Measurements from ENCODE around the gene TMEM45B.
A peak's percentile ranks its signal among the peaks of the same experiment; 100 is the strongest.
"Not testable (repeated sequence)": the region's sequence is repeated elsewhere in the genome, so short reads cannot be mapped to it uniquely, and the experiment has no call there.

Gene TMEM45B

GRCh38 chr11:129815596-129816461 is at the start of gene TMEM45B:
TSS of gene TMEM45B (plus strand) at chr11:129815848. CDS start at chr11:129852483, 36,635 bp downstream.
- DNase-seq, result no peak

GRCh38 chr11:129766898-129767604 is 48.6 kb upstream of the TMEM45B start:
- peak; percentile 12 for DNase-seq

- DNase-seq, result no peak
These were observed 47.8 kb upstream of the TMEM45B start for GRCh38 chr11:129767827-129768226.

- no peak for DNase-seq
These were observed 47.3 kb upstream of the TMEM45B start for GRCh38 chr11:129768356-129768755.

GRCh38 chr11:129769059-129769458 is 46.6 kb upstream of the TMEM45B start:
- DNase-seq, result no peak

GRCh38 chr11:129770993-129771392 is 44.7 kb upstream of the TMEM45B start:
- DNase-seq, result no peak

GRCh38 chr11:129771456-129771855 is 44.2 kb upstream of the TMEM45B start:
- DNase-seq, result not testable (repeated sequence)

- no peak for DNase-seq
These were observed 36.8 kb upstream of the TMEM45B start for GRCh38 chr11:129778877-129779276.

GRCh38 chr11:129779342-129779741 is 36.3 kb upstream of the TMEM45B start:
- DNase-seq, result no peak

- no peak for DNase-seq
These were observed 30.1 kb upstream of the TMEM45B start for GRCh38 chr11:129785383-129786111.

- DNase-seq, result not testable (repeated sequence)
These were observed 29.6 kb upstream of the TMEM45B start for GRCh38 chr11:129786112-129786416.

GRCh38 chr11:129787532-129788155 is 28.0 kb upstream of the TMEM45B start:
- no peak for DNase-seq

GRCh38 chr11:129788278-129788677 is 27.4 kb upstream of the TMEM45B start:
- DNase-seq, result no peak

GRCh38 chr11:129790106-129790505 is 25.5 kb upstream of the TMEM45B start:
- DNase-seq, result no peak

- DNase-seq, result no peak
These were observed 24.1 kb upstream of the TMEM45B start for GRCh38 chr11:129791515-129791914.

- no peak for DNase-seq
These were observed 23.0 kb upstream of the TMEM45B start for GRCh38 chr11:129792663-129793062.

- no peak for DNase-seq
These were observed 20.6 kb upstream of the TMEM45B start for GRCh38 chr11:129795089-129795488.

- DNase-seq, result no peak
These were observed 17.4 kb upstream of the TMEM45B start for GRCh38 chr11:129798212-129798611.

- not testable (repeated sequence) for DNase-seq
These were observed 15.5 kb upstream of the TMEM45B start for GRCh38 chr11:129800162-129800561.

GRCh38 chr11:129800655-129801054 is 15.0 kb upstream of the TMEM45B start:
- no peak for DNase-seq

GRCh38 chr11:129803533-129803932 is 12.1 kb upstream of the TMEM45B start:
- DNase-seq, result no peak

- no peak for DNase-seq
These were observed 11.6 kb upstream of the TMEM45B start for GRCh38 chr11:129804012-129804411.

- not testable (repeated sequence) for DNase-seq
These were observed 7.4 kb upstream of the TMEM45B start for GRCh38 chr11:129808241-129808640.

Measured in CD4-positive, alpha-beta T cell treated with Interleukin-4 for 4 hours (primary cell).